H1 (cell line): Measurements from ENCODE around the gene NID2. TPM values are rescaled to one million over a fixed set of nuclear protein-coding genes. Genes with fewer than 3 reads are reported as not detected.

Experiments used
- CTCF ChIA-PET: fragments of 300-600 bp; sonication (Branson Sonifier 250); formaldehyde crosslinking; loops from one replicate; lab custom pipeline; 2021; ENCODE audit not compliant: partially characterized antibody; lab: Charles Lee
- POLR2A ChIA-PET: fragments of 300-600 bp; sonication (Branson Sonifier 250); formaldehyde crosslinking; loops from one replicate; lab custom pipeline; 2021; ENCODE audit warnings: inconsistent platforms; ENCODE audit not compliant: partially characterized antibody; lab: Charles Lee
- DNase-seq, 2 experiments: peaks; one replicate each; pipeline versions ENCODE4 v3.0.0 to v3.0.0-alpha.2; 2010 to 2022; ENCODE audit warnings: low spot score in 2 of 2, low read depth in 1 of 2, mixed read lengths in 1 of 2
- FAIRE-seq: peaks from 2 replicates; lab custom pipeline; 2011; peaks lifted over from hg19 to GRCh38; lab: Jason Lieb, UNC
- H2AFZ ChIP-seq: 2 replicates; pipeline ENCODE4 v1.8.1; 2012; ENCODE audit warnings: low read length, inconsistent platforms
- H2AK5ac ChIP-seq: 2 replicates; pipeline ENCODE4 v1.6.1; 2013; ENCODE audit warnings: low read depth, low read length
- H2BK120ac ChIP-seq: replicated peaks from 2 replicates; pipeline ENCODE3; 2013; ENCODE audit warnings: low read depth, low read length, inconsistent platforms
- H2BK12ac ChIP-seq: 2 replicates; pipeline ENCODE4 v1.6.1; 2013; ENCODE audit warnings: low read depth, low read length
- H2BK15ac ChIP-seq: 2 replicates; pipeline ENCODE4 v1.6.1; 2013; ENCODE audit warnings: low read length
- H2BK20ac ChIP-seq: 2 replicates; pipeline ENCODE4 v1.6.1; 2013; ENCODE audit warnings: low read length
- H2BK5ac ChIP-seq: 2 replicates; pipeline ENCODE4 v1.6.1; 2013; ENCODE audit warnings: low read depth, low read length
- H3K14ac ChIP-seq: 2 replicates; pipeline ENCODE4 v1.6.1; 2013; ENCODE audit warnings: inconsistent platforms; ENCODE audit not compliant: insufficient read length
- H3K18ac ChIP-seq: 2 replicates; pipeline ENCODE4 v1.6.1; 2013; ENCODE audit warnings: low read length; ENCODE audit errors: extremely low read depth
- H3K23ac ChIP-seq: 2 replicates; pipeline ENCODE4 v1.6.1; 2013; ENCODE audit warnings: inconsistent platforms; ENCODE audit not compliant: insufficient read length
- H3K23me2 ChIP-seq: 2 replicates; pipeline ENCODE4 v1.6.1; 2013; ENCODE audit warnings: low read depth, low read length
- H3K27ac ChIP-seq: 2 replicates; pipeline ENCODE4 v1.6.1; 2011; ENCODE audit warnings: low read depth, low read length, inconsistent platforms
- H3K27me3 ChIP-seq, 4 experiments: replicated peaks in 1 of 4; 1 replicate in 1 of 4; 2 replicates in 3 of 4; pipeline versions ENCODE4 v1.6.1 to v1.8.1; 2011 to 2013; ENCODE audit warnings: low read length in 3 of 4, mild to moderate bottlenecking in 3 of 4, inconsistent platforms in 2 of 4, mixed read lengths in 2 of 4, moderate library complexity in 1 of 4; ENCODE audit not compliant: control insufficient read depth in 3 of 4, insufficient read depth in 3 of 4; ENCODE audit errors: extremely low read depth in 1 of 4
- H3K36me3 ChIP-seq, 4 experiments: 2 replicates each; pipeline versions ENCODE4 v1.6.1 to v1.8.1; 2011 to 2013; ENCODE audit warnings: mild to moderate bottlenecking in 4 of 4, low read length in 3 of 4, moderate library complexity in 2 of 4, control low read depth in 1 of 4, inconsistent platforms in 1 of 4; ENCODE audit not compliant: insufficient read depth in 4 of 4, control insufficient read depth in 2 of 4
- H3K4ac ChIP-seq: replicated peaks from 2 replicates; pipeline ENCODE3; 2013; ENCODE audit warnings: low read length, low read depth, mixed read lengths, inconsistent platforms; ENCODE audit not compliant: insufficient read length
- H3K4me1 ChIP-seq, 4 experiments: replicated peaks in 1 of 4; 1 replicate in 1 of 4; 2 replicates in 3 of 4; pipeline versions ENCODE4 v1.6.1 to v1.8.1; 2011 to 2013; ENCODE audit warnings: low read length in 3 of 4, inconsistent platforms in 2 of 4, mixed read lengths in 1 of 4; ENCODE audit not compliant: insufficient read depth in 4 of 4, control insufficient read depth in 3 of 4
- H3K4me2 ChIP-seq, 2 experiments: 2 replicates each; pipeline versions ENCODE4 v1.6.1 to v1.8.1; 2011 to 2013; ENCODE audit warnings: low read depth in 2 of 2, low read length in 2 of 2, control low read depth in 1 of 2, inconsistent platforms in 1 of 2, mild to moderate bottlenecking in 1 of 2; ENCODE audit not compliant: insufficient read depth in 1 of 2
- H3K4me3 ChIP-seq, 4 experiments: fragments of 200-600, 300-600 bp in 1 of 4; sonication (generic), shearing (Covaris generic), sonication (Bioruptor Twin) in 1 of 4; 2 replicates each; pipeline versions ENCODE4 v1.5.1 to v1.8.1; 2011 to 2016; ENCODE audit warnings: low read length in 4 of 4, low read depth in 3 of 4, control low read depth in 2 of 4, inconsistent platforms in 2 of 4, mild to moderate bottlenecking in 2 of 4, mixed read lengths in 1 of 4, moderate library complexity in 1 of 4; ENCODE audit not compliant: insufficient read depth in 2 of 4; ENCODE audit errors: extremely low read depth in 1 of 4
- H3K56ac ChIP-seq: replicated peaks from 2 replicates; pipeline ENCODE3; 2013; ENCODE audit warnings: low read depth, mild to moderate bottlenecking, mixed read lengths, low read length, inconsistent platforms; ENCODE audit not compliant: insufficient read length
- H3K79me1 ChIP-seq: 2 replicates; pipeline ENCODE4 v1.6.1; 2013; ENCODE audit warnings: low read depth, low read length, control low read depth
- H3K79me2 ChIP-seq, 2 experiments: 2 replicates each; pipeline versions ENCODE4 v1.6.1 to v1.8.1; 2012 to 2013; ENCODE audit warnings: low read length in 2 of 2, mild to moderate bottlenecking in 2 of 2, inconsistent platforms in 1 of 2; ENCODE audit not compliant: insufficient read depth in 2 of 2, control insufficient read depth in 1 of 2
- H3K9ac ChIP-seq, 4 experiments: replicated peaks in 1 of 4; 1 replicate in 1 of 4; 2 replicates in 3 of 4; pipeline versions ENCODE4 v1.6.1 to v1.8.1; 2011 to 2013; ENCODE audit warnings: low read depth in 3 of 4, low read length in 3 of 4, control low read depth in 2 of 4, mild to moderate bottlenecking in 2 of 4, moderate library complexity in 2 of 4, inconsistent platforms in 1 of 4; ENCODE audit errors: extremely low read depth in 1 of 4
- H3K9me3 ChIP-seq, 2 experiments: 2 replicates each; pipeline versions ENCODE4 v1.6.1 to v1.8.1; 2012 to 2013; ENCODE audit warnings: mild to moderate bottlenecking in 2 of 2, moderate library complexity in 2 of 2, control low read depth in 1 of 2, inconsistent platforms in 1 of 2, low read depth in 1 of 2, low read length in 1 of 2, mixed read lengths in 1 of 2; ENCODE audit not compliant: insufficient read depth in 2 of 2
- H4K20me1 ChIP-seq, 2 experiments: replicated peaks in 1 of 2; 2 replicates each; pipeline versions ENCODE3 to v1.8.1; 2011 to 2013; ENCODE audit warnings: inconsistent platforms in 2 of 2, low read length in 2 of 2, mild to moderate bottlenecking in 1 of 2; ENCODE audit not compliant: insufficient read depth in 2 of 2, control insufficient read depth in 1 of 2
- H4K5ac ChIP-seq: 2 replicates; pipeline ENCODE4 v1.6.1; 2013; ENCODE audit warnings: low read length, low read depth, mixed read lengths, inconsistent platforms; ENCODE audit not compliant: insufficient read length
- H4K8ac ChIP-seq: 2 replicates; pipeline ENCODE4 v1.8.0; 2013; ENCODE audit warnings: mild to moderate bottlenecking, moderate library complexity, low read length, inconsistent platforms; ENCODE audit not compliant: insufficient read depth; ENCODE audit errors: extremely low read depth
- H4K91ac ChIP-seq: replicated peaks from 2 replicates; pipeline ENCODE3; 2013; ENCODE audit warnings: low read length, mixed read lengths, inconsistent platforms; ENCODE audit not compliant: insufficient read length
- ASH2L ChIP-seq: fragments of 200-600, 300-600 bp; sonication (generic); IDR thresholded peaks from one replicate; pipeline ENCODE4 v1.7.1; 2017; ENCODE audit warnings: low read length
- GTF2F1 ChIP-seq: IDR thresholded peaks from 2 replicates; pipeline ENCODE4 v1.6.1; 2012; ENCODE audit warnings: low read depth, low read length, improper control_type of control experiment, borderline replicate concordance
- MAFK ChIP-seq: IDR thresholded peaks from 2 replicates; pipeline ENCODE4 v1.6.1; 2012; ENCODE audit warnings: low read depth, mild to moderate bottlenecking, improper control_type of control experiment, low read length
- PHF8 ChIP-seq: fragments of 200-600 bp; sonication (generic); conservative IDR thresholded peaks from 2 replicates; pipeline ENCODE4 v1.7.1; 2012; ENCODE audit warnings: low read depth, mild to moderate bottlenecking, inconsistent platforms, low read length, moderate library complexity
- RBBP5 ChIP-seq: IDR thresholded peaks from 2 replicates; pipeline ENCODE4 v1.7.1; 2012; ENCODE audit warnings: low read depth, mild to moderate bottlenecking, inconsistent platforms, low read length, moderate library complexity, borderline replicate concordance
- TAF1 ChIP-seq: IDR thresholded peaks from 2 replicates; pipeline ENCODE4 v1.6.1; 2011; ENCODE audit warnings: mild to moderate bottlenecking, low read depth, low read length
- YY1 ChIP-seq: IDR thresholded peaks from 2 replicates; pipeline ENCODE4 v1.6.1; 2011; ENCODE audit warnings: low read depth, mild to moderate bottlenecking, low read length
- WGBS, 2 experiments: shearing (Covaris generic) in 1 of 2; methylation state at CpG; one replicate each; pipeline versions ENCODE4 v1.1.6 to v1.1.7; 2013 to 2015; ENCODE audit warnings: low lambda C conversion rate in 2 of 2, mixed read lengths in 2 of 2, inconsistent platforms in 1 of 2, low coverage in 1 of 2, missing lambda C conversion rate in 1 of 2; ENCODE audit not compliant: insufficient replicate concordance in 2 of 2, insufficient coverage in 1 of 2, insufficient read length in 1 of 2; ENCODE audit errors: extremely low coverage in 1 of 2, missing lambda C conversion rate in 1 of 2; 5-methylcytosine and 5-hydroxymethylcytosine counted together
- polyA plus RNA-seq, 7 experiments: library from polyadenylated mRNA; depleted of rRNA in 3 of 7; stranded (reverse) in 5 of 7; unstranded in 2 of 7; fragments of >200 nt in 5 of 7; fragments of 200-250 nt in 2 of 7; gene quantifications; 1 replicate in 5 of 7; 2 replicates in 1 of 7; 4 replicates in 1 of 7; pipeline versions ENCODE4 v1.2.1 to v1.2.3, GENCODE V29; 2011 to 2013; ENCODE audit warnings: missing spikeins in 2 of 7, mixed read lengths in 2 of 7
- total RNA-seq: library from RNA; stranded (reverse); fragmentation: NEBNext Ultra II Directional; extraction: Animal tissue kit (Norgen Biotek cat#: 25700); gene quantifications from 2 replicates; pipeline ENCODE4 v1.2.1, GENCODE V29; 2021

NID2 gene
- total and polyA plus RNA-seq, 2 of the 8 experiments (the other 6 are each of a cell fraction or from before 2014, with no cell fraction given): 6.1 to 12.6 TPM

DNA sequence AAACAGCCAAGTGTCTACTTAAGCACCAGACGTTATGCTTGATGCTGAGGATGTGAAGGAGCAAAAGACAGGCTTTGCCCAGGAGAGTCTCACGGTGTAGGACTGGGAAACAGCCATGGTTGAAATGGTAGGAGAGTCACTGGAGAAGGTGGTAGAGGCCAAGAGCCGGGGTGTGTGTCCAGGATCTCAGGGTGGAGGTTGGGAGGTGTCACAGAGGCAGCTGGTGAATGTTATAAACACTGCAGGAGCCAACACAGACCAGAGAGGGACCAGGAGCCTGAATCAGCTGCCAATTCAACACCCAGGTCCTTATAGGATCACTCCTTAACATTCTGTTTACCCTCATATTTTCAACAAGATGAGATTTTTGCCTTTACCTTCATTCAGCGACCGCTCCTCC lies 7.5 kb downstream of the NID2 start:
- 84% methylated on average over 5 of the region's 5 CpGs; no CpG with 5 or more reads in 1 of the 2 experiments for WGBS, 2 experiments
- Histone ChIP-seq H3K4me2 (no peak overlapping the region), H3K18ac (no peak overlapping the region), H3K9ac (no peak overlapping the region), H4K91ac (no peak overlapping the region), H3K23ac (no peak overlapping the region), H3K9me3 (no peaks in the 10 kb centered on the region), H4K5ac (no peak overlapping the region), H3K36me3 (0 out of 8 replicates have a peak, but pooled peaks cover 0 to 2% (median 0%) of the 10 kb centered on the region in 4 experiments), H2BK120ac (no peak overlapping the region), H3K4me1 (no peaks in the 10 kb centered on the region), H2BK5ac (no peak overlapping the region), H3K79me2 (no peaks in the 10 kb centered on the region), H2AK5ac (no peak overlapping the region), H4K8ac (no peak overlapping the region), H3K79me1 (no peaks in the 10 kb centered on the region), H3K14ac (no peak overlapping the region), H3K27ac (no peak overlapping the region), H2BK20ac (no peak overlapping the region), H3K27me3 (no peaks in the 10 kb centered on the region; a peak in 1 of 7 replicates), H3K4me3 (no peak overlapping the region), H3K23me2 (no peaks in the 10 kb centered on the region), H2AFZ (no peak overlapping the region), H2BK12ac (no peak overlapping the region), H3K56ac (no peak overlapping the region), H3K4ac (no peak overlapping the region), H2BK15ac (no peak overlapping the region), H4K20me1 (no peaks in the 10 kb centered on the region)
- ChIA-PET POLR2A (interaction anchor here (1.4 kb wide), 1 partner anchor 10 kb away, joined by 4 read pairs; no protein-coding TSS in a partner anchor), CTCF (interaction anchor here (1.5 to 4.5 kb wide), 5 partner anchors 10 to 18 kb away, joined by 4 to 25 read pairs (median 9); no protein-coding TSS in a partner anchor)
- DNase-seq (no peak), FAIRE-seq (no peak)
- TF ChIP-seq TAF1 (no peak), GTF2F1 (no peak), MAFK (no peak), YY1 (no peak), PHF8 (no peak), RBBP5 (no peak), ASH2L (no peak)
